ENCODE measurements around the gene EGFL7.
A peak's percentile ranks its signal among the peaks of the same experiment; 100 is the strongest.
"Not testable (repeated sequence)": the region's sequence is repeated elsewhere in the genome, so short reads cannot be mapped to it uniquely, and the experiment has no call there.

The EGFL7 gene

GRCh38 chr9:136690104-136690805 lies 27.5 kb downstream of the EGFL7 start:
- DNase-seq = no peak

DNA sequence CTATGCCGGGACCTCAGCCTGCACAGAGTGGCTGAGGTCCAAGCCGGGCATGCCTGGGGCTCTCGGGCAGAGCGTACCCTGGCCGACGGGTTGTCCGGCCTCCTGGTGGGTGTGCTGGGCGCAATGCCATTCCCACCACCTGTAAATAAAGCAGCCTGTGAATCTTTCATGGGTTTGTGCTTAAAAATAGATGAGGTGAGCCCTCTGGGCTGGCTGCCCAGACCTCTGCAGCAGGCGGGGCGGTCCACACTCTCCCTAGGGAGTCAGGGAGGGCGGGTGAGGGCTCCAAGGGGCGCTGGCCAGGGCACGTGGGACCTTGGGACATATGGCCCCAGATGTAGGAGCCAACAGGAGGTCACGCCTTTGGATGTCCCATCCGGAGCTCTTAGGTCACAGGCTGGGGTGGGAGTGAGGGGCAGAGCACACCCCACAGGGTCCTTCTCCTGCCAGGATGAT lies 28.1 kb downstream of the EGFL7 start:
- no peak for DNase-seq

DNA sequence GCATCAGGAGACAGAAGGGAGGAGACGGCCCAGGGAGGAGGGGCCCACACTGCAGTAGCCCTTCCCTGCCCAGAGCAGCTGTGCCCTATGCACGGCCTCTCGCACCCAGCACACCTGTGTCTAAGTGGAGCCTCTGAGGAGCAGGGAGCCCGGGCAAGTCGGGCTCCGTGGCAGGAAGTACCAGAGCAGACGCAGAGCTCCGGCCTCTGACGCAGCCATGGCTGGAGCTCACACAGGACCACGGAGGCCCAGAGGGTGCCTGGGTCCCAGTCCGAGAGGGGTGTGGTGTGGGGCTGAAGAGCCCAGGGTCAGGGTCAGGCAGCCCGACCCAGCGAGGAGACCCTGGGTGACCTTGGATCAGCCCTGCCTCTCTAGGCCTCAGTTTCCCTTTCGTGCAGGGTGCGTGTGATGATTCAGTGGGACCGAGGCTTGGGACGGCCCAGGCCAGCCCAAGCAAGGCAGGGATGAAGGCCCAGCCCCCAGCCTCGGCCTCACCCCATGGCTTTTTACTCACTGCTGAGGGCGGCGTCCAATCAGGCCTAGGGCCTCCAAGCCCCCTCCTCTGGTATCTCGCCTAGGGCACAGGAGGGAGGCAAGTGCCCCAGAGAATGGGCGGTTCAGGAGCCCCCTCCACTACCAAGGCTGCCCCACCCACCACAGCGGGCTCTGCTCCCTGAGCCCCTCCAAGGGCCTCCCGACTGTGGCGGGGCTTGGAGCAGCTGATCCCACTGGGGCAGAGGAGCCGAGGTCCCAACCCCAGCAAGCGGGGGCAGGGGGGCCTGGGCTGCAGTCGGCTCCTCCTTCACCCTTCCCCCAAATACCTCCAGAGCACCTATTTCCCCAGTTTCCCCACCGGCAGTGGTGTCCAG lies 28.8 kb downstream of the EGFL7 start:
- DNase-seq = no peak

DNA sequence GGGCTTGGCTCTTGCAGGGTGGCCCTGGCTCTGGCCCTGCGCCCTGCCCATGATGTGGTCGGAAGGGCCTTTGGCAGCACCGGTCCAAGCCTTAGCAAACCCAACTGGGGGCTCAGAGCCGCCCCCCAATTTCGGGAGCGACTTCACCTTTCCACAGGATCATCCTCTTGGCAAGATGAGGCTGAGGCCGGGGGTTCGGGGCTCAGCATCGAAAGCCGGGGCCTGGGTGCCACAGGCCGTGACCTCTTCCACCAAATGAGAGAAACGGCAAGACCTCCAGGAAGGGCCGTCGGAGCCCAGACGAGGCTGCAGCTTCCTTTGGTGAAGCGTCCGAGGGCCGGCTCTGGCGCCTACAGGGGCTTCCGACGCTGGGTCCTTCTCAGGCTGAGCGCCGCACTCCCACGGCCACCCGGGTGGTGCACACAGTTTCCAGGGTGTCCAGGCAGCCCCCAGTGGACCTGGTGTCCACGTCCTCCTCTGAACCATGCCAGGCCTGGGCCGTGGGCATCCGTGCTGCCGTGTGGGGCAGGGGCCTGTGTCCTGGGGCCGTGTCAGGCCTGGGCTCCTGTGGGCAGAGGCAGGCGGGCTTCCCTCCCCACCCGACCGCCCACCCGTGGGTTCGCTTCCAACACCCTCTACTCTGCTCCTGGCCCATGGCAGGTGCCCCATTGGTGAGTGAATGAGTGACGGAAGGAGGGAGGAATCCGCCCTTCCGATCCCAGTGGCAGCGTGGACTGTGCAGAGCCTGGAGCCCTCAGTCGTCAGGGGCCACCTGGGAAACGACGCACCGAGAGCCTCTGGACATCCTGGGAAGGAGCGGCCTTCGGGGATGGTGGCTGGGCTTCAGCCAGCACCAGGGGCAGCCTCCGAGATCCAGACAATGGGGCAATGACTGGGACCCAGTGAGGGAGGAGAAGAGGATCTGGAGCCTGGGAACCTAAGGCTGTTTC lies 29.7 kb downstream of the EGFL7 start:
- no peak for DNase-seq

- no peak for DNase-seq
These were observed 30.4 kb downstream of the EGFL7 start for GRCh38 chr9:136693135-136693489.

DNA sequence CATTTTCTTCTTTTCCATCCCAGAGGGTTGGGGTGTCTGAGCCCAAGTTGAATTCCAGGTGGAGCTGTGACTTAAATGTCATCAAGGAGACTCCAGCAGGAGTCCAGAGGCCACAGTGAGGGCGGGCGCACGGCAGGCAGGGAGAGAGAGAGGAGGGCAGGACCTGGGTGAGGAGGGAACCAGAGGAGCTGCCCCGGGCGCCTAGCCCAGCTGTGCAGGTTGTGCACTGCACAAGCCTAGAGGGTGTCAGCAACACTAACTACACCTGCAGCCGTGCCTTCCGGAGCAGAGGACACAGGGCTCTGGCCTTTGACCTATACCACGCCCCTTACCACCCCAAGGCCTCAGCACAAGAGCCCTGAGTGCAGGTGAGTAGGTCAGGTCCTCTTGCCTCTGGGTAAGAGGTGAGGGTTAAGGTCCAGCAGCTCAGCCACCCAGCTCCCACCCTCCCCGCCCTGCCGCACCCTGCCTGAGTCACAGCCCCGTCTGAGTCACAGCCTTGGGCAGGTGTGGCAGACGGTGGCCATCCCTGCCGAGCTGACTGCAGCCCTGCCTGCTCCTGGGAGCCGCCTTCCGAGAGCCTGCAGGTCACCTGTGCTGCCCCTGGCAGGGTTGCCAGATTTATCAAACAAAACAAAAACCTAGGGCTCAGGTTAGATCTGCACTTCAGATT lies 30.9 kb downstream of the EGFL7 start:
- no peak for DNase-seq

DNA sequence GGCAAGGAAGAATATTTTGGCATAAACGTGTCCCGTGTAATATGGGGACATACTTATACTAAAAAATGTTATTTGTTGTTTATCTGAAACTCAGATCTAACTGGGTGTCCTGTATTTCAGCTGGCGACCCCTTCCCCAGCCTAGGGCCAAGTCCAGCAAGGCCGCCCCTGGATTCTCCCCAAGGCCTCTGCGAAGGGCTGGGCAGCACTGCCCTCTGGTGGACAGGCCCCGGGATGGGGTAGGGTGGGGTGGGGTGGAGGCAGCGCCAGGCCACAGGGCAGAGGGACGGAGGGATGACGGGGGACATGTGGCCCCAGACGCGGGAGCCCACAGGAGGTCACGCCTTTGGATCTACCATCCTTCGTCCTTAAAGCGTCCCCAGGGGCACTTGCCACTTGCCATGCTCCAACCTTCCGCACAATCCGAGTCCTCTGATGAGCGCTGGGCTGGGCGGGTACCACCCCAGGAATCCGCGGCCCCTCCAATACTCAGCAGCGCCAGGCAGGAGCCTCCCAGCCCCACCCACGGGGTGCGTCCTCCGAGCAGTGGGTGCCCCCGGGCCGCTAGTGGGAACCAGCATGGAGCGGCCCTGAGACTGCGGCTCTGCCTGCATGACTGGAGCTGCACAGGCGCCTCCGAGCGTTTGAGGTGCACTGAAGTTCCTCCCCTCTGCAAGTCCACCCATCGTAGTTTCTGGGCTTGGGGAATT lies 31.6 kb downstream of the EGFL7 start:
- peak; percentile 11 for DNase-seq

GRCh38 chr9:136694872-136695247 lies 32.1 kb downstream of the EGFL7 start:
- no peak for DNase-seq

- DNase-seq = no peak
These were observed 32.7 kb downstream of the EGFL7 start for GRCh38 chr9:136695435-136695895.

DNA sequence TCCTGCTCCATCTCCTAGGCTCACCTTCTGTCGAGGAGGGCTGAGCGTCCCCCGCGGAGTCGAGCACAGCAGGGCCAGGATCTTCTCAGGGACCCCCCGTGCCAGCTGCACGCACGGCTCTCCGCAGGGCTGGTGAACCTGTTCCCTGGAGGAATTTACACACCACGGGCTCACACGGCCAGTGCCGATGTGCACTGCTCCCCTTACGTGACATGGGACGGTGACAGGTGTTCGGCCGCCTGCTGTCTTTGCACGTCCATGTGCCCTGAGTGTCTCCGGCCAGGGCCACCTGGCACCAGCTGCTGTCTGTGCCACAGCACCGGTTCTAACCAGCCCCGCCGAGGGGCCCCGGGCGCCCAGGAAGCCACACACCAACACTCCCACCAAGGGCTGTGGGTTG lies 33.2 kb downstream of the EGFL7 start:
- no peak for DNase-seq

DNA sequence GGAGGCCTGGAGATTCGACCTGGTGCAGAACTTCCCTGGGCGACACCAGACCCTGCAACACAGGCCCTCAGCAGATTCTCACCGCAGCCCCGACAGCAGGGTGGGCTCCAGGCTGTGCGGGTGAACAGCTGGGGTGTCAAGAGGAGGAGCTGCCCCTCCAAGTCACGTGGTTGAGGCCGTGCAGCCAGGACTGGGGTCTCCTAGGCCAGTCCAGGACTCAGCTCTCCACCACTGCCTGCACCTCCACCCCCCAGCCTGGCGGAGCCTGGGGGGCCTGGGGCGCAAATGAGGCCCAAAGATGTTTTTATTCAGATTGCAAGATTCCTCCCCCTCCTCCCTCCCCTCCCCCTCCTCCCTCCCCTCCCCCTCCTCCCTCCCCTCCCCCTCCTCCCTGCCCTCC lies 33.8 kb downstream of the EGFL7 start:
- no peak for DNase-seq

- no peak for DNase-seq
These were observed 34.6 kb downstream of the EGFL7 start for GRCh38 chr9:136697146-136697820.

GRCh38 chr9:136697821-136698526 lies 35.3 kb downstream of the EGFL7 start:
- DNase-seq = no peak

DNA sequence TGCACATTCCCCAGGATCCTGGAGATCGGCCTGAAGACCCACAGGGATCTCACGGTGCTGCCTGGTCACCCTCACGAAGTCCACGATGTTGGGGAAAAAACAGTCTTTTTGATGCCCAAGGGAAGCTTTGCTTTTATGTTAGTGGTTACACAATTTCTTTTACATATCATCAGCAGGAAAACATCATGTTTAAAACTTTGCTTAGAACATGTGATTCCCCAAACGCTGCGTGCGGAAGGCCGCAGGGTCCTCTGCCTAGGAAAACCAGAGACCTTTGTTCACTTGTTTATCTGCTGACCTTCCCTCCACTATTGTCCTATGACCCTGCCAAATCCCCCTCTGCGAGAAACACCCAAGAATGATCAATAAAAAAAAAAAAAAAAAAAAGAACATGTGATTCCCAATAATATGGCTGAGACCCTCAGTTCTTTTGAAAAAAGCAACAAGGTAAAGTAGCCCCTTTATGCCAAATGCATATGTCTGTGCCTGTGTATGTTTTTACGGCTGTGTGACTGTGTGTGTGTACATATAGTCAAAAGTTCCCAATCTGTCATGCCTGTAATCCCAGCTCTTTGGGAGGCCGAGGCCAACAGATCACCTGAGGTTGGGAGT lies 36.0 kb downstream of the EGFL7 start:
- no peak for DNase-seq

GRCh38 chr9:136700304-136700703 lies 37.6 kb downstream of the EGFL7 start:
- DNase-seq = peak; percentile 57

DNA sequence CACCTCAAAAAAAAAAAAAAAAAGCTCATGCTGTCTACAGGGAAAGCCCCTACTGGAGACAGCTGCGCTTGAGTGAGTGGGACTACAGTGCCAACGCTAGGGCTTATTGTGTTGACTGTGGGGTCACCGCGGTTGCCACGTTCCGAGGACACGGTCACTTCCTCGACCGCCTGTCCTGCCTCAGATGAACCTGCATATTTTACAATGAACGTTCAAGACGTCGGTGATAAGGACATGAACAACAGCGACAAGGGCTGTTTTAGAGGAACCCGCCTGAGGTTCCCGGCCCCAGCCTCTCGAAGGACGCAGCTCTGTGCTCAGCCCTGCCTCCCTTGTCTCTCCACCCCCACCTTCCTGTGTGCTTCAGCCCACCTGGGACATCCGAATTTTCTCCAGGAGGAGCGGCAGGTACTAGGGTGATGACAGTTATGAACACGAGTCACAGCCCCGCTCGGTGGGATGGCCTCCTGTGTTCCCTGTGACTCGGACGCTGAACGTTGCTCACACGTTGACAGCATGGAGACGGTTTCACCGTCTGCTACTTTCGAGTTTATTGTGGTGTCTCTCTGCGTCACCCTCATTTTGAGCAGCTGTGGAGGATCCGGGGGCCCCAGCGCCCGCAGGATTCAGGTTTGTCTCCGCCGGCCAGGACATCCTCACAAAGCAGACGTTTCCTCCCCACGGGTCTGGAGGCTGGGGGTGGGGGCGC lies 38.4 kb downstream of the EGFL7 start:
- DNase-seq = no peak

GRCh38 chr9:136701668-136702053 lies 38.9 kb downstream of the EGFL7 start:
- DNase-seq = no peak

- no peak for DNase-seq
These were observed 40.7 kb downstream of the EGFL7 start for GRCh38 chr9:136703276-136703860.

DNA sequence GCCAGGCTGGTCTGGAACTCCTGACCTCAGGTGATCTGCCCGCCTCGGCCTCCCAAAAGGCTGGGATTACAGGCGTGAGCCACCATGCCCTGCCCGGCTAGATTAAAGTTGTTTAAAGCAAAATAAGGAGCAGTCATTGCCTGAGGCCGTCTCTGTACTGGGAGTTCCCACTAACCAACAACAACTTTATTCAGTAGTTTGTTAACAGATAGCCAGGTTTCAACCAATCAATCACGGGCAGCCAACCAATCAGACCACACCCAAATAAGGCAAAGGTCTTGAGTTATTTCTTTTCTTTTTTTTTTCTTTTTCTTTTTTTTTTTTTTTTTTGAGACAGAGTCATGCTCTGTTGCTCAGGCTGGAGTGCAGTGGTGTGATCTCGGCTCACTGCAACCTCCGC lies 42.0 kb downstream of the EGFL7 start:
- not testable (repeated sequence) for DNase-seq

Measured in fibroblast of skin of right biceps (primary cell).